Fibroblast of peridontal ligament (primary cell): Measurements from ENCODE around the gene GTF3C2.
"Not testable (repeated sequence)": the region's sequence is repeated elsewhere in the genome, so short reads cannot be mapped to it uniquely, and the experiment has no call there.

Source experiments
- DNase-seq: peaks from one replicate; pipeline ENCODE4 v3.0.0-alpha.2; 2010; ENCODE audit errors: extremely low read depth

GTF3C2 gene

DNA sequence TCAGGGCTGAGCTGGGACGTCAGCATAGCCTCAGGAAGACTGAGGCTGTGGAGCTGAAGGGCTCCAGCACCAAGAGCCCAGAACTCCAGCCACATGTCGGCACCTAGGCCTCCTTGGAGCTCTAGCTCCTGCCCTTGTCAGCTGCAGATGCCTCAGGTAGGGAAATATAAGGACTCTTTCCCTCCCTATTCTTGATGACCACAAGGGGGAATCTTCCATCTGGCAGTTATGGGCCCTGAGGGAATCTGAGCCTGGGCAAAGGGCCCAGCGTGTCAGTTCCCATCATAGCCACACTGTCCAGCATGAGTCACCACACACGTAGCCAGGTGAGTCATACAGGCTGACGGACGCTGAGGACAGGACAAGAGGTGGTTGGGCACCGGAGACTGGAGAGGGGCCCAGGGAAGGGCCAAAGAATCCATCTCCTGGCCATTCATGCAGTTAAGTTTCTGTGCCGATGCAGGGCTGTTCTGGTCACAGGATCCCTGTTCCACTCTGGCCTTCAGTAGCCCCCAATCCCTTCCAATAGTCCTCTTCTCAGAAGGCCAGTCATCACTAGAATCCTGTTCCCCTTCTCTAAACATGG is 35.5 kb downstream of the GTF3C2 start:
- DNase-seq: peak; percentile 96

DNA sequence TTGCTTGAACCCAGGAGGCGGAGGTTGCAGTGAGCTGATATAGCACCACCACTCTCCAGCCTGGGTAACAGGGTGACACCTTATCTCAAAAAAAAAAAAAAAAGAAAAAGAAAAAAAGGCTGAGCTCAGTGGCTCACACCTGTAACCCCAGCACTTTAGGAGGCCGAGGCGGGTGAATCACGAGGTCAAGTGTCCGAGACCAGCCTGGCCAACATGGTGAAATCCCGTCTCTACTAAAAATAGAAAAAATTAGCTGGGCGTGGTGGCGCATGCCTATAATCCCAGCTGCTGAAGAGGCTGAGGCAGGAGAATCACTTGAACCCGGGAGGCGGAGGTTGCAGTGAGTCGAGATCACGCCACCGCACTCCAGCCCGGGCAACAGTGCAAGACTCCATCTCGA is 36.7 kb downstream of the GTF3C2 start:
- DNase-seq: not testable (repeated sequence)

DNA sequence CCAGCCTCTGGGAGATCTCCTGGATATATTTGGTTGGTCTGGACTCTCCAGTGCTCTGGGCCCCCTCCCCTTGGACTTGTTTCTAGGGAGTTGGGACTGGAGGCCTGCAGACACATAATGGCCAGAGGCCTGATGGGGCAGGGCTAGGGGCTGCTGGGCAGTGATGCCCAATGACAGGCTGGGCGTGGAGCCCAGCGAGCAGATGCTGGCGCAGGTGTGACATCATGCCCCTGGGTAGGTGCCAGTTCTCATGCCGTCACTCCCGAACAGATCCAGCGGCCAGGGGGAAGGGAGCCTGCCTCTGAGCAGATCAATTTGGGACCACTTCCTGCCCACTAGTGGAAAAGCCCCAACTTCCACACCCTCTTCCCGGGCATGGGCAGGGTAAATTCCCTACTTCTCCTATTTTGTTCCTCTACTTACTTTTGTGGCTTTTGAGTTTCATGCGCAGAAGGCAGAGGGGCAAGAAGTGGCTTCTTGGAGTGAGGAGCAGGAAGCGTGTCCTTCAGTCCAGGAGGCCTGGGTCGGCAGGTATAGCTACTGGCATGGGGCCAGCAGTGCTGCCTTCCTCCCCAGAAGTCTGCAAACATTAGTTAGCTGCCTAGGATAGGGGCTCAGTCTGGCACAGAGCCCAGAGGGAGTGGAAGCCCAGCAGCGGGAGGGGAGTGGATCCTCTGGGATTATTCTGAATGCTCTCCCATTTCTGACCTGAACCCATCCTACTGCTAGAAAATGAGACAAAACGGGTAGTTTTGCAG is 39.7 kb downstream of the GTF3C2 start:
- no peak for DNase-seq

DNA sequence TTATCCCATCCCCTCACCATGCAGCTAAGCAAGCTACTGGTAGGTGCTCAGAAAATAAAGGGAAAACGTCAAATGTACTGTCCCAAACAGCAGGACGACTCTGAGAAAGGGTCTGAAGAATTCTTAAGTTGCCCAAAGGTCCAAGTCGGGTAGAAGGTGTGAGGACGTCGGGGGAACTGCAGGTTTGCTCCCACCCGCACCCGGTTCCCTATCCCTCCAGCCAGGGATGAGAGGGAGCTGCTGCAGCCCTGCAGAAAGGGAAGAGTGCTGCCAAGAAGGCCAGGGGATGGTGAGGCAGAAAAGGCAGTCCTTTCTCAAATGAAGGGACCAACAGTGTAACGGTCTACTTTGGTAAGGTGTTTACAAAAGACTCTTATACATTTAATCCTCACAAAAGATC is 41.4 kb downstream of the GTF3C2 start:
- no peak for DNase-seq

DNA sequence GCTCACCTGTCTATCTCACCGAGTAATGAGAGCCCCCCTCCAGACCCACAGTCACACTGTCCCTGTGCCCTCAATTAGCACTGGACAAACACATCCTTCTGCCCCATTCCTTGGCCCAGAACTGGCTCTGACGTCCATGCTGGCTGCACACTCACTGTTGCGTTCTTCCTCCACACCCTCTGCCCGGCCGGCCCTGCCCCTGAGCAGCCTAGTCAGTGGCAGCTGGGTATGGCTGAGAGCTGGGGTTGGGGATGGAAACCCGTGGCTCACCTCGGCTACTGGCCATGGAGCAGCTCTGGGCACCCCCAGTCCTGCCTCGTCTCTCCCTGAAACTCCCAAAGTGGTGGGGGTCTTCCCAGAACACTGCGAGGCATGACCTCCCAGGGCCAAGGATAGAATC is 41.9 kb downstream of the GTF3C2 start:
- DNase-seq: no peak

DNA sequence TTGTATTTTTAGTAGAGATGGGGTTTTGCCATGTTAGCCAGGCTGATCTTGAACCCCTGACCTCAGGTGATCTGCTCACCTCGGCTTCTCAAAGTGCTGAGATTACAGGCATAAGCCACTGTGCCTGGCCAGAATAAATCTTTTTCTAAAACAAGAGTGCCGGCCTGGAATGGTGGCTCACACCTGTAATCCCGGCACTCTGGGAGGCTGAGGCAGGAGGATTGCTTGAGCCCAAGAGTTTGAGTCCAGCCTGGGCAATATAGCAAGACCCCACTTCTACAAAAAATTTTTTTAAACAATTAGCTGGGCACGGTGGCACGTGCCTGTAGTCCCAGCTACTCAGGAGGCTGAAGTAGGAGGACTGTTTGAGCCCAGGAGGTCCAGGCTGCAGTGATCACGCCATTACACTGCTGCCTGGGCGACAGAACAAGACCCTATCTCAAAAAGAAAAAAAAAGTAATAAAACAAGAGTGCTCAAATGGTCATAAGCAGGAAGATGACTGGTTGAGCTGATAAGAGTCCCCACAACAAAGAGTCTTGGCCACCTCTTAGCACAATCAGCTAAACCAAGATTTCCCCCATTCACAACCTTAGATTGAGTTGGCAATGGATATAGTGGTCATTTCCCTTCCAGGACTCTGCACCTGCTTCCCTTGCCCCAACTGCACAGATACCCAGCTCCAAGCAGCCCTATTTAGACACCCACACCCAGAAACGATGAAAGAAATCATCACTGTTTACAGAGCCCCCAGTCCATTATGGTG is 42.5 kb downstream of the GTF3C2 start:
- no peak for DNase-seq

DNA sequence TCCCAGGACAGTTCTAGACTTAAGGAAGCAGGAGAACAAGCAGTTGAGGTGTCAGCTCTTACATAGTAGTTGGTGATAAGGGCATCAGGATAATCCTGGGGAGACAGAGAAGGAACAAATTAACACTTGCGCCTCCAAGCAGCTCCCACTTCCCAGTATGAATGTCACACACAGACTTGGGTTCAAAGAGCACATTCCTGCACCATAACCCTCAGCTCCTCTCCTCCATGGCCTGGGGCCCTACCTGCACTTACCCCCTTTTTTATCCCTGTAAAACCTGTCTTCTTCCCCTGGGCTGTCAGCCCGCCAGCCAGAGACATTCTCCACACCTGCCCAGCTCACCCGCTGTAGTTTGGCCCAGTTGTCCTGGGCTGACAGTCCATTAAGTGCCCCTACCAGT is 44.4 kb downstream of the GTF3C2 start:
- DNase-seq: no peak

DNA sequence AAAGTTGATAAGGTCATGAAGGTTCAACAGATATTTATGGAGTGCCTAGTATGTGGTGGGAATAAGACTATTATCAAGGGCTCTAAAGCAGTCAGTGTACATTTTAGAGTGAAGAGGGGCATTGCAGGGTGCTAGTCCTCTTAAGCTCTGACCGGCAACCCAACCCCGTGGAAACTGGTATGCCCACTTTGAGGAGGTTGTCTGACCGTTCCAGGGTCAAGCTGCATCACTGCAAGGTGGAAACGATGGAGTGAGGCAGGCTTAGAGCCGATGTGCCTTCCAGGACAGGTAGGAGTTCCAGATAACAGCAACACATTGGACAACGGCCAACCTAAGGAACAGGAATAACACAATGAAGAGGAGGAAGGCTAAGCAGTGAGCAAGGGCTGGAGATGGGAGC is 46.9 kb downstream of the GTF3C2 start:
- DNase-seq: no peak

DNA sequence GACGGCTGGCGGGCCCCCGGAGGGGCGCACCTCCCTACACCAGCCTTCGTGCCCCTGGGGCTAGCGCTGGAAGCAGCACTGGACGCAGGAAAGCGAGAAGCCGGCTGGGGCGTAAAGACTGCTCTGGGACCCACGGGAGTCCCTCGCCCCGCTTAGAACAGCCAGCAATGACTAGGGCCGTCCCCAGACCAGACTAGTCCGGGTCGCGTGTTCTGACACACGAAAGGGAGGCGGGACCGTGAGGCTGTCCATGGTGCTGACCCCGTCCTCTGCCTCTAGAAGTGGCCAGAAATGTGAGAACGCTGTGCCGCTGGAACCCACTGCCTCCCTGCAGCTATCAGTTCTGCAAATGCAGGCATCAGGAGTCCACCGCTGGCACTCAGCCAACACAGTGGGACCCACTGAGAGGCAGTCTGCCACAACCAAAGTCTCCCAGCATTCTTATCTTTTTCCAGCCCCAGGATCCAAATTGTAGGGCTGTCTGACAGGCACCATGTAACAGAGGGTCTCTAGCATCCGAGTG is 48.1 kb downstream of the GTF3C2 start, which contains the start of gene UCN:
UCN (minus strand) TSS at position 87 of the 523 bp plus-strand sequence. CDS start 550 bp downstream, outside the sequence.
- peak; percentile 32 for DNase-seq

DNA sequence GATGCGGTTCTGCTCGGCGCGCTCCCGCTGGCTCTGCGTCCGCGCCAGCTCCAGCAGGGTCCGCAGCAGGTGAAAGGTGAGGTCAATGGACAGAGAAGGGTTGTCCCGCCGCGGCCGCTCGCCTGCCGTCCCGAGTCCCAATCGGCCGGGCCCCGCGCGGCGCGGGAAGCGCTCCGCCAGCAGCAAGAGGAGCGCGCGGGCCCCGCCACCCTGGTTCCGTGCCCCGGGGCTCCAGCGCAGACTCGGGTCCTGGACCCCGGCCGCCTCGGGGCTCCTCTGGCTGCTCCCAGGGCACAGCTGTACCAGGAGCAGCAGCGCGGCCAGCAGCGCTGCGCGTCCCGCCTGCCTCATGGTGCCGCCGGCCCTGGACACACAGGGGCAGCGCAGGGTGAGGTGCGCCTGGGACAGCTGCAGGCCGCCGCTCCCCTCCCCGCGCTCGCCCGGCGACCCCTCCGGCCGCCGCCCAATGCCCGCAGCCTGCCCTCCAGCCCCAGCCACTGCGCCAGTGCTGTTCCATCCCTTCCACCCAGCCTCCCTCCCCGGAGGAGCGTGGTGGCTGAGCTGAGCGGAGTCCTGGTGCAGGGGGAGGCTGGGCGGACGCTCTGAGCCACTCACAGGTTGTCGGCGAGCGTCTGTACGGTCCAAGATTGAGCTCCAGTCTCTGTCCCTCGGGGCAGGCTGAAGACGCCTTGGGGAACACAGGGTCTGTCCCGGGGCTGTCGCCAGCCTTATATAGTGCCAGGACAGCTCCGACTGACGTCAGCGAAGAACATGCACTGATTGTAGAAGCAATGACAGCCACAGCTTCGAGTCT is 48.8 kb downstream of the GTF3C2 start:
- no peak for DNase-seq

DNA sequence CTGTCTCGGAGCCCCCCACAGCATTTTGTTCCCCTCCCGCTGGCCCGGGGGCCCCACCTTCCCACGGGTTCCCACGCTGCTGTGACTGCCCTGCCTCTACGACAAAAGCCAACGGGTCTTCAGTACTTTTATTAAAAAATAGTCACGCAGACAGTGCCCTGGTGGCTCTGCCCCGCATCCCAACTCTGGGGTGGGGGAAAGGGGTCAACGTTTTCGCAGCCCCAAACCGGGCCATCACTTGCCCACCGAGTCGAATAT is 49.3 kb downstream of the GTF3C2 start:
- DNase-seq: no peak

DNA sequence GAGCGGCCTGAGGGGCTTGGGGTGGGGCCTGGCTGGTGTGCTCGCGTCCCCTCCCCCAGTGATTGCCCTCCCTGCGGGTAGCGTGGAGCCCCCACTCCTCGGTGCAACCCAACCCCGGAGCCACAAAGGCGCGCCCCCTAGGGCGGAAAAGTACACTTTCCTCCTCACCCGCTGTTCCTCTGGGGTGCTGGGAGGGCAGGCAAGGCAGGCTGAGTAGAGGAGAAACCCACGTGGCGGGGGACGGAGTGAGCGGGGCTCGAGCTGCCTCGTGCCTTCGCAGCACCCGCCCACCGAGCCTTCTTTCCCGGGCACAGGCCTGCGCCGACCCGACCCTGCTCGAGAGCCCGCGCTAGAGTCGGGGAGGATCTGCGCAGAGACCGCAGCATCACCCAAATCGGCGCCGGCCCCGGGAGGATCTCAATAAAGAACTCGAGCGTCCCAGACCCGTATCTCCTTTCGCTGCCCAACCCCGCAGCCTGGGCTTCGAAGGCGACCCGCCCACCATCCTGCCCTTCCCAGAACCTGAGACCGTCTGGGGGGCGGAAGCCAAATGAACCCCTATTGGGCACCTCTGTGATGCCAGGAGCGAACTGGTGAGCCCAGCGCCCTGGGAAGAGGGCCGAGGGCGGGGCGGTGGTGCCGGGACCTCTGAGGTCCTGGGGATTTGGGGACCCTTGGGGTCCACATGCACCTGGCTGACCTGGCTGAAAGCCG is 49.8 kb downstream of the GTF3C2 start:
- DNase-seq: no peak

DNA sequence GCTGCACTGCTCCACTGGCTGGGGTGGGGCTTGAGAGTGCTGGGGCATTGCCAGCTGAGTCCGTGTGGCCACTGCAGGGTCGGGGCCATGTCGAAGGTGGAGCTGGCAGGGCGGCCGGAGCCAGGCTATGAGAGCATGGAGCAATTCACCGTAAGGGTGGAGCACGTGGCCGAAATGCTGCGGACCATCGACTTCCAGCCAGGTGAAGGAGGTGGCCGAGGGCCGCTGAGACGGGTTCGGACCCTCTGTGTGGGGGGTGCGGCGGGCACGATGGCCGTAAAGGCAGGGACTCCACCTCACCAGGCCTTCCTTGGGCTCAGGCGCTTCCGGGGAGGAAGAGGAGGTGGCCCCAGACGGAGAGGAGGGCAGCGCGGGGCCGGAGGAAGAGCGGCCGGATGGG is 50.4 kb downstream of the GTF3C2 start:
- DNase-seq: no peak

DNA sequence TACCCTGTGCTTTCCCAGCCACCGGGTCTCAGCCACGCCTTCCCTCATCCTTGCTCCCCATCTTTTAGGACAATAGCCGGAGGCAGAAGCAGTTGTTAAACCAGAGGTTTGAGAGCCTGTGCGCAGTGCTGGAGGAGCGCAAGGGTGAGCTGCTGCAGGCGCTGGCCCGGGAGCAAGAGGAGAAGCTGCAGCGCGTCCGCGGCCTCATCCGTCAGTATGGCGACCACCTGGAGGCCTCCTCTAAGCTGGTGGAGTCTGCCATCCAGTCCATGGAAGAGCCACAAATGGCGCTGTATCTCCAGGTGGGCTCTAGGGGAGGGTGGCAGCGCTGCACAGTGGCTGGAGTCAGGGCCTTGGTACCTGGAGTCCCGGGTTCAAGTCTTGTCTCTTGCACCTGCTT is 51.0 kb downstream of the GTF3C2 start:
- DNase-seq: no peak

DNA sequence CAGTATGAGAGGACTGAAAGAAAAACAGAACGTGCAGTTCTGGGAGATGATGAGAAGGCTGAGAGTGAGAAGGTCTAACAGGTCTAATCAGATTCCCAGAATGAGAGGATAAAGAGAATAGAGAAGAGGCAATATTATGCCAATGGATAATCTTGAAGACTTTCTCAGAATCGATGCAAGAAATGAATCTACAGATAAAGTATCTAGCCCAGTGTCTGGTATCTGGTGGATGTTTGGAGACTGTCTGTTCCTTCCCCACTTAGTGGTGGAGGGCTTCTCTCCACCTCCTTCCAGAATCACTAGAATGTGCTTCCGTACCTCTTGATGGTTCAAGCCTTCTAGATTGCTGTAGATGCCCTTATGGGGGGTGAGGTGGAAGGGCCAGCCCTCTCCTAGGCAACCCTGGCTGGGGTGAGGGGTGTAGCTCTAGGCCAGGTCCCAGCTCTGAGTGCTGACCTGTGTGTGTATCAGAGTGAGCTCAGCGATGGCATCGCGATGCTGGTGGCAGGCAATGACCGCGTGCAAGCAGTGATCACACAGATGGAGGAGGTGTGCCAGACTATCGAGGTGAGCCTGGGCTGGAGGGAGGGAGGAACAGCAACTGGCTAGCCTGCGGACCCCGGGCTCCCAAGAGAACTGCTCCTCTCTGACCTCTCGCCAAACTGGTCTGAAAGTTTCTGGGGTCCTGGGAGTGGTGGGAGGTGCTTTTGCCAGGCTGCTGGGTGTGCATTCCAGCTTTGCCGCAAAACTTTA is 51.9 kb downstream of the GTF3C2 start:
- no peak for DNase-seq

DNA sequence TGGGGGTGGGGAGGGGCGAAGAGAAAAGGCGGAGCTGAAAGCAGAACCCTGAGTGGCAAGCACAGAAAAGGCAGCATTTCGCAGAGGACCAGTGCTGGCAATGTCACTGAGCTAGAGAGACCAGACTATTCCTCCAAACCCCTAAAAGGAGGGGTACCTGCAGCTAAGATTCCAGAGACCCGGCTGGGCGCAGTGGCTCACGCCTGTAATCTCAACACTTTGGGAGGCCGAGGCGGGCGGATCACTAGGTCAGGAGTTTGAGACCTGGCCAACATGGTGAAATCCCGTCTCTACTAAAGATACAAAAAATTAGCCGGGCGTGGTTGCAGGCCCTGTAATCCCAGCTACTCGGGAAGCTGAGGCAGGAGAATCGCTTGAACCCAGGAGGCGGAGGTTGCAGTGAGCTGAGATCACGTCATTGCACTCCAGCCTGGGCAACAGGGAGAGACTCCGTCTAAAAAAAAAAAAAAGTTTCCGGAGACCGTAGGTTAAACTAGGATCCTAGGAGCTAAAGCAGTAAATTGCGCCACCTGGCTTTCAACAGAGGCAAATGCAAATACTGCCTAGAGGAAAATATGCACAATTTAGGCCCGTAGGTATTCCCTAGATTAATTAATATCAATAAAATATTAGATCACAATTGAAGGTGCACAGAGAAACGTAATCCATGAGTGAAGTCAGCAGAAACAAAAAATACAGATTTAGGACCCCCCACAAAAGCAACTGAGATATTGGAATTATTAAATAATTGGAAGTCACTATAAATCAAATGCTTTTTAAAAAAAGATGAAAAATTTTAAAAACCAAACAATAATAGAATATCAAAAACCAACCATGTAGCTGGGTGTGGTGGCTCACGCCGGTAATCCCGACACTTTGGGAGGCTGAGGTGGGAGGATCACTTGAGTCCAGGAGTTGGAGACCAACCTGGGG is 53.2 kb downstream of the GTF3C2 start:
- peak; percentile 79 for DNase-seq

DNA sequence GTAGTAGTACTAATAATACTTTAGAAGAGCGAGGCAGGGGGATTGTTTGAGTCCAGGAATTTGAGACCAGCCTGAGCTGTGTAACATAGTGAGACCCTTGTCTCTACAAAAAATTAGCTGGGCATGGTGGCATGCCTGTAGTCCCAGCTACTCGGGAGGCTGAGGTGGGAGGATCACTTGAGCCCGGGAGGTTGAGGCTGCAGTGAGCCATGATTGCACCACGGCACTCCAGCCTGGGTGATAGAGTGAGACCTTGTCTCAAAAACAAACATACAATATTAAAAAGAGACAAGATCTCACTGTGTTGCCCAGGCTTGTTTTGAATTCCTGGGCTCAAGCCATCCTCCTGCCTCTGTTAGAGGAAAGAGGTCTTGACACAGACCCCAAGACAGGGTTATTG is 56.0 kb downstream of the GTF3C2 start:
- DNase-seq: not testable (repeated sequence)

DNA sequence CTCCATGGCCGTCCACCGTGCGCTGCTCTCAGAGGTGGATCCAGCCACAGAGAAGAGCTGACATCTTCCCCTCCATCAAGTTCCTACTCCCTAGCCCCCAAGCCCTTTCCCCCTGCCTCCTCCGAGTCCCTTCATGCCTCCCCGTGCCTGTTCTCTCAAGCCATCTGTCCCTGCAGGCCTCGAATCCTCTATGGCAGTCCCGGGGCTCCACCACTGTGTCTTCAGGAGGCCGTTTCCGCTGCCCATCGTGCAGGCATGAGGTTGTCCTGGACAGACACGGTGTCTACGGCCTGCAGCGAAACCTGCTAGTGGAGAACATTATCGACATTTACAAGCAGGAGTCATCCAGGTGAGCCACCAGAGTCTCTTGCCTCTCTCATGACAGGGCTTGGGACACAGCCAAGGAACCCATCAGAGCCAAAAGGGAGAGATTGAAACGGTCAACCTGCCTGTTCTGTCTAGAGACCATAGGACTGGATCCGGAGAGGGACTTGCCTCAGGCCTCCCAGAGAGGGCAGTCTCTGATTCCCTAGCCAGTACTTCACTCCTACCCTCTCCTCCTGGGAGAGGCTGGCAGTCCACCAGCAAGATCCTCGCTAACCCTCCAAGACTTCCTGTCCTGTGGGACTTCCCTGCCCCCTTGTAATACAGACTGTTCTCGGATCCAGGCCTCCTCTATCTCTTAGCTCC is 58.0 kb downstream of the GTF3C2 start:
- no peak for DNase-seq

DNA sequence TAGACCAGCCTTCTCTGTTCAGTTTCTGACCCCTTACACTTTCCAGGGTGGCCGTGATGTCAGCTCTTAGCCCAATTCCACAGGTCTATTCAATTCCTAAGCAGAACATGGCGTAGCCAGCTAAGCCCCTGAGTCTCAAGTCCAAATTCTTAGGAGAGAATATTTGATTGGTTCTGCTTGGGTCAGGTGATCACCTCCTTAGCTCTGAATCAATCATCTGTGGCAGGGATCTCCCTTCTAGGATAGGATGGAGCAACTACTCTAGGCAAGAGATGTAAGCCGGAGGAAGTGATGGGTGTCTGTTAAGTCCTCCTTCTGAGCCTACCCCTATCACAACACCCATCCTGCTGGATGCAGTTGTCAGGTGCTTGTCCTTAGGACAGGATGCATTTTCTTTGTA is 59.4 kb downstream of the GTF3C2 start:
- no peak for DNase-seq
